HG03060 (cell line): Measurements from ENCODE around the gene UACA.

Experiments used
- ATAC-seq: cut with Tn5 transposase; IDR thresholded peaks from one replicate; pipeline ENCODE4 v1.9.1; 2021; ENCODE audit warnings: low read depth, moderate number of reproducible peaks; ENCODE audit not compliant: unreplicated experiment

Gene UACA

GRCh38 chr15:70788114-70789049 lies 25.0 kb upstream of the UACA start:
- no peak for ATAC-seq

GRCh38 chr15:70786996-70787395 lies 23.6 kb upstream of the UACA start:
- ATAC-seq, result no peak

- no peak for ATAC-seq
These were observed 20.3 kb upstream of the UACA start for GRCh38 chr15:70783610-70784022.

GRCh38 chr15:70783041-70783440 lies 19.7 kb upstream of the UACA start:
- ATAC-seq, result no peak

GRCh38 chr15:70781236-70781635 lies 17.9 kb upstream of the UACA start:
- ATAC-seq, result no peak

GRCh38 chr15:70778258-70779076 lies 15.1 kb upstream of the UACA start:
- no peak for ATAC-seq

- no peak for ATAC-seq
These were observed 14.0 kb upstream of the UACA start for GRCh38 chr15:70777170-70777926.

- ATAC-seq, result no peak
These were observed 11.8 kb upstream of the UACA start for GRCh38 chr15:70775160-70775559.

- no peak for ATAC-seq
These were observed 9.0 kb upstream of the UACA start for GRCh38 chr15:70772402-70772801.

- ATAC-seq, result no peak
These were observed 7.5 kb upstream of the UACA start for GRCh38 chr15:70770863-70771262.

GRCh38 chr15:70768257-70768883 lies 5.0 kb upstream of the UACA start:
- no peak for ATAC-seq

- ATAC-seq, result no peak
These were observed 4.3 kb upstream of the UACA start for GRCh38 chr15:70767667-70768066.

- ATAC-seq, result no peak
These were observed 3.2 kb upstream of the UACA start for GRCh38 chr15:70766597-70766996.

GRCh38 chr15:70765504-70766281 lies 2.3 kb upstream of the UACA start:
- no peak for ATAC-seq

GRCh38 chr15:70763950-70764730 lies 782 bp upstream of the UACA start:
- ATAC-seq, result no peak

- peak; percentile 9 for ATAC-seq
These were observed 764 bp downstream of the UACA start for GRCh38 chr15:70762469-70763119.

GRCh38 chr15:70761931-70762468 lies 1.4 kb downstream of the UACA start:
- ATAC-seq, result no peak

GRCh38 chr15:70761046-70761445 lies 2.3 kb downstream of the UACA start:
- ATAC-seq, result no peak
